Cardiac muscle cell (in vitro differentiated cells and primary cell): ENCODE data around the gene LYRM4. TPM values are rescaled to one million over a fixed set of nuclear protein-coding genes. Genes with fewer than 3 reads are reported as not detected.

Experiments
- DNase-seq, 2 donors: peaks; one replicate each; pipeline versions ENCODE4 v3.0.0 to v3.0.0-alpha.2; 2010 to 2017; ENCODE audit warnings: low read depth in 1 of 2, low spot score in 1 of 2
- H3K27ac ChIP-seq: fragments of 200-600 bp; sonication (generic); 2 replicates; pipeline ENCODE4 v1.5.1; 2016
- H3K27me3 ChIP-seq: fragments of 200-600 bp; sonication (generic); 2 replicates; pipeline ENCODE4 v1.6.0; 2016; ENCODE audit warnings: control low read depth
- H3K36me3 ChIP-seq: fragments of 200-600 bp; sonication (generic); 2 replicates; pipeline ENCODE4 v1.5.1; 2016; ENCODE audit warnings: control low read depth
- H3K4me1 ChIP-seq: fragments of 200-600 bp; sonication (generic); 2 replicates; pipeline ENCODE4 v1.8.1; 2017; ENCODE audit warnings: low read depth, mild to moderate bottlenecking, mixed run types
- H3K4me3 ChIP-seq: fragments of 200-600 bp; sonication (generic); 2 replicates; pipeline ENCODE4 v1.5.1; 2016; ENCODE audit warnings: mild to moderate bottlenecking
- H3K9me3 ChIP-seq: fragments of 200-600 bp; sonication (generic); 2 replicates; pipeline ENCODE4 v1.5.1; 2017; ENCODE audit warnings: low read depth, mild to moderate bottlenecking, control low read depth
- polyA plus RNA-seq: library from polyadenylated mRNA; unstranded; fragments of >200 nt; fragmentation: Nextera tagmentation; extraction: Ambion mirVana; gene quantifications from 2 replicates; pipeline ENCODE4 v1.2.1, GENCODE V29; 2016
- total RNA-seq: library from RNA; depleted of rRNA; stranded (reverse); fragments of >200 nt; gene quantifications from 2 replicates; pipeline ENCODE4 v1.2.3, GENCODE V29; 2016
- TF ChIP-seq, protein P1 (sequence below): IDR thresholded peaks from 2 replicates; pipeline ENCODE4 v1.5.1; 2012; ENCODE audit warnings: low read depth, mild to moderate bottlenecking, low read length

The LYRM4 gene
- total and polyA plus RNA-seq, 2 experiments from 2014 or later, result 24.2 to 38.3 TPM

DNA sequence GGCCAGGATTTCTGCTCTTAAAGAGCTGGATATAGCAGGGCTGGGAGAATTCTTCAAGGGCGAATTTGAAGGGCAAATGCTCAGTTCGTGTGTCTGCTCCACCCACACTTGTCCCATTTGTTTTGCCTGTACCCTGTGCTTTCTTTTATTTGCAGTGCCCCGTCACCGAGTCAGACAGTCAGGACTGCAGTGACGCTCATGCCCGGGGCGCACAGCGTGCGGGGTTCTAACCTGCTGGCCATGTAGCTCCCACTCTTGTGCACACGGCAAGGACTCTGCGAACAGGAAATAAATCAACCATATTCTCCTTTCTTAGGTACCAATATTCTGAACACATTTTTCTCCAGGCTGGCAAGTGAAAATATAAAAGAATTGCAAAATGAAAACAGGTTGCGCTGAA is 17.7 kb downstream of the LYRM4 start:
- no peaks in the 10 kb centered on the region for H3K4me1 ChIP-seq
- no peaks in the 10 kb centered on the region for H3K36me3 ChIP-seq
- TF ChIP-seq, protein P1, sequence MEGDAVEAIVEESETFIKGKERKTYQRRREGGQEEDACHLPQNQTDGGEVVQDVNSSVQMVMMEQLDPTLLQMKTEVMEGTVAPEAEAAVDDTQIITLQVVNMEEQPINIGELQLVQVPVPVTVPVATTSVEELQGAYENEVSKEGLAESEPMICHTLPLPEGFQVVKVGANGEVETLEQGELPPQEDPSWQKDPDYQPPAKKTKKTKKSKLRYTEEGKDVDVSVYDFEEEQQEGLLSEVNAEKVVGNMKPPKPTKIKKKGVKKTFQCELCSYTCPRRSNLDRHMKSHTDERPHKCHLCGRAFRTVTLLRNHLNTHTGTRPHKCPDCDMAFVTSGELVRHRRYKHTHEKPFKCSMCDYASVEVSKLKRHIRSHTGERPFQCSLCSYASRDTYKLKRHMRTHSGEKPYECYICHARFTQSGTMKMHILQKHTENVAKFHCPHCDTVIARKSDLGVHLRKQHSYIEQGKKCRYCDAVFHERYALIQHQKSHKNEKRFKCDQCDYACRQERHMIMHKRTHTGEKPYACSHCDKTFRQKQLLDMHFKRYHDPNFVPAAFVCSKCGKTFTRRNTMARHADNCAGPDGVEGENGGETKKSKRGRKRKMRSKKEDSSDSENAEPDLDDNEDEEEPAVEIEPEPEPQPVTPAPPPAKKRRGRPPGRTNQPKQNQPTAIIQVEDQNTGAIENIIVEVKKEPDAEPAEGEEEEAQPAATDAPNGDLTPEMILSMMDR, result no peak
- no peaks in the 10 kb centered on the region for H3K27me3 ChIP-seq
- H3K4me3 ChIP-seq, result no peak overlapping the region
- H3K9me3 ChIP-seq, result no peaks in the 10 kb centered on the region
- H3K27ac ChIP-seq, result no peak overlapping the region
- DNase-seq, result no peak

DNA sequence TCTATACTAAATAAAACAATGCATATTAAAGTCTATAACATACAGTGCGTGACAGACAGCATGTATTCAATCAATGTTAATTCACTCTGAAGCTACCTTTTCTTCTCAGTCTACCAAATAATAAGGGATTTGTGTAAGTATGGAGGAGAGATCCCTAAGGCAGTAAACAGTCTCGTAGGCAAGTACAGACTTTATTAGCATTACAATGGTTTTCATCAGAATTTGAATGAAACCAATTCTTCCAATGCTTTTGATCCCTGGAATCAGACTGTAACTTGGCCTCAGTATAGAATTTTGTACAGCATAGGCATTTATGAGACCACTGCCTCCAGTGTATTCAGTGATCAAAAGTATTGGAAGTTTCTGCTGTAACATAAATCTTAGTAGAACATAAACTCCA is 19.5 kb downstream of the LYRM4 start:
- Histone ChIP-seq H3K36me3 (no peaks in the 10 kb centered on the region), H3K27ac (no peak overlapping the region), H3K4me1 (no peaks in the 10 kb centered on the region), H3K4me3 (no peak overlapping the region), H3K9me3 (no peaks in the 10 kb centered on the region), H3K27me3 (no peaks in the 10 kb centered on the region)
- no peak for DNase-seq
- TF ChIP-seq, protein P1, result no peak

DNA sequence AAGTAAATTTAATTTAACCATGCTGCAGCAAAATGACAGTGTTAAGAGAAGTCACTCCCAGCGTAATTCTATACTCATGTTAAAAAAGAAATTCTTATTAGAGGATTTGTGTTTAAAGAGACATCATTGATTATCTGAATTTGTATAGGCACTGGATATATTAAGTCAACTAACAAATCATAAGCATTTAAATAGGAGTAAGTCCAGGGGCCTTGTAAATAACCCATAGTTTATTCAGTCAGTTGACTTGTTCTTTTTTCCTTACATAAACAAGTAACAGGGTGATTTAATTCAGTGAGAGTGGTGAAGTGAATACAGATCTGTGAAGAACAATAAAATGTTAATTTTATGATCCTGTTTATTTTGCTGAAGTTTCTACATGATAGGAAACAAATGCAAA is 22.4 kb downstream of the LYRM4 start:
- H3K36me3 ChIP-seq, result no peaks in the 10 kb centered on the region
- H3K27me3 ChIP-seq, result no peaks in the 10 kb centered on the region
- DNase-seq, result no peak
- TF ChIP-seq, protein P1, result no peak
- H3K4me1 ChIP-seq, result no peaks in the 10 kb centered on the region
- H3K9me3 ChIP-seq, result no peaks in the 10 kb centered on the region
- H3K4me3 ChIP-seq, result no peak overlapping the region
- no peak overlapping the region for H3K27ac ChIP-seq

DNA sequence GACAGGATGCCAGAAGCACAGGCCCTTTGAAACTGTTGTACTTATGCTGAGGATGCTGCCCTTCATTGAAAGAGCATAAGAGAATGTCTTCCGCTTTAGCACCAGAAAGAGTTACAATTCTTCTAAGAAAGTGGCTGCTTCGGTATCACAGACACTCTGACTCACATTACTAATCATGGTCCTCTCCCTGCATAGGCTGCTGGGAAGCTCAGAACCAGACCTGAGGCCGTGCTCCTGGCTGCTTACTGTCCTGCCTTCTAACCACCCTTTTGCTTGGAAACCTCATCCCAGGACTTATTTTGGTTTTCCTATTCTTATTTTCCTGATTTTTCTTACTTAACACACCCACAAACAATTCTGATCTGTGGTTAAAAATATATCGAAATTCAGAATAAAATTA is 22.9 kb downstream of the LYRM4 start:
- Histone ChIP-seq H3K27ac (no peak overlapping the region), H3K4me1 (no peaks in the 10 kb centered on the region), H3K36me3 (no peaks in the 10 kb centered on the region), H3K4me3 (no peak overlapping the region), H3K27me3 (no peaks in the 10 kb centered on the region), H3K9me3 (no peaks in the 10 kb centered on the region)
- TF ChIP-seq, protein P1, result no peak
- no peak for DNase-seq

DNA sequence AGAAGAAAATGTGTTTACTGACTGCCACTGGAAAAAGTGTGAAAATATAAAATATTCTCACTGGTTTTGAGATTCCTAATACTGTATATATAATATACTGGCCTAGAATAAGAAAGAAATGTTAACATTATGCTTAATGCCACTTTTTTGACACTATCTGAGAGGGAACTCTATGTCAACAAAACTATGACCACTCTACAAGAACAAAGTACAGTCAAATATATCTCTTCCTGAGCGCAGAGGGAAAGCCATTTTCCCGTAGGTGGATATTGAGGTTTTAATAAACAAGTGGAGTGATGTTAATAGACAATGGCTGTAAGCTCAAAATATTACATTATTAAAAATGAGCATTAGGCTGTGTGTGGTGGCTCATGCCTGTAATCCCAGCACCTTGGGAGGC is 24.9 kb downstream of the LYRM4 start:
- TF ChIP-seq, protein P1, result no peak
- Histone ChIP-seq H3K4me3 (no peak overlapping the region), H3K9me3 (no peaks in the 10 kb centered on the region), H3K4me1 (no peaks in the 10 kb centered on the region), H3K27ac (no peak overlapping the region), H3K27me3 (no peaks in the 10 kb centered on the region), H3K36me3 (no peaks in the 10 kb centered on the region)
- DNase-seq, result no peak

GRCh38 chr6:5234874-5235273 is 25.9 kb downstream of the LYRM4 start:
- H3K36me3 ChIP-seq, result no peaks in the 10 kb centered on the region
- H3K27me3 ChIP-seq, result no peaks in the 10 kb centered on the region
- no peaks in the 10 kb centered on the region for H3K9me3 ChIP-seq
- DNase-seq, result no peak
- H3K4me1 ChIP-seq, result no peaks in the 10 kb centered on the region
- H3K4me3 ChIP-seq, result no peak overlapping the region
- TF ChIP-seq, protein P1, result no peak
- no peak overlapping the region for H3K27ac ChIP-seq
